Spleen (tissue), 11 donors: ENCODE results near the gene GRIN1. TPM values are rescaled to one million over a fixed set of nuclear protein-coding genes. Genes with fewer than 3 reads are reported as not detected.

Experiments
- DNase-seq: peaks from one replicate; pipeline ENCODE4 v3.0.0-alpha.2; 2020
- H3K27ac ChIP-seq, 8 donors: fragments of 200-600 bp; sonication (generic) in 7 of 8; 1 replicate in 4 of 8; 2 replicates in 4 of 8; pipeline versions ENCODE4 v1.5.0 to v1.8.0; 2016 to 2021; ENCODE audit warnings: inconsistent platforms in 4 of 8, mild to moderate bottlenecking in 4 of 8, moderate library complexity in 1 of 8
- H3K27me3 ChIP-seq, 7 donors: fragments of 200-600 bp; sonication (generic) in 6 of 7; replicated peaks in 1 of 7; 1 replicate in 4 of 7; 2 replicates in 3 of 7; pipeline versions ENCODE4 v1.5.0 to v1.8.0; 2016 to 2021; ENCODE audit warnings: inconsistent platforms in 3 of 7, mild to moderate bottlenecking in 1 of 7
- H3K36me3 ChIP-seq, 6 donors: fragments of 200-600 bp; sonication (generic) in 5 of 6; 1 replicate in 4 of 6; 2 replicates in 2 of 6; pipeline versions ENCODE4 v1.5.0 to v1.8.0; 2016 to 2021; ENCODE audit warnings: inconsistent platforms in 2 of 6
- H3K4me1 ChIP-seq, 6 donors: fragments of 200-600 bp; sonication (generic) in 5 of 6; 1 replicate in 3 of 6; 2 replicates in 3 of 6; pipeline versions ENCODE4 v1.5.0 to v1.8.0; 2016 to 2021; ENCODE audit warnings: inconsistent platforms in 3 of 6
- H3K4me3 ChIP-seq, 8 donors: fragments of 200-600 bp; sonication (generic) in 7 of 8; 1 replicate in 4 of 8; 2 replicates in 4 of 8; pipeline versions ENCODE4 v1.5.0 to v1.8.0; 2016 to 2021; ENCODE audit warnings: inconsistent platforms in 4 of 8, mild to moderate bottlenecking in 4 of 8, moderate library complexity in 2 of 8
- H3K9me3 ChIP-seq, 8 donors: fragments of 200-600 bp; sonication (generic) in 7 of 8; 1 replicate in 4 of 8; 2 replicates in 4 of 8; pipeline versions ENCODE4 v1.5.0 to v1.8.0; 2016 to 2021; ENCODE audit warnings: inconsistent platforms in 4 of 8
- POLR2A ChIP-seq, 3 donors: fragments of 450-650 bp; IDR thresholded peaks; one replicate each; pipeline ENCODE4 v1.5.1; 2017; ENCODE audit warnings: antibody characterized with exemption in 3 of 3, mild to moderate bottlenecking in 1 of 3
- POLR2AphosphoS5 ChIP-seq, 3 donors: sonication (generic); formaldehyde crosslinking; IDR thresholded peaks; one replicate each; pipeline ENCODE4 v1.5.1; 2017; ENCODE audit warnings: antibody characterized with exemption in 3 of 3
- WGBS, 5 donors: extraction: QIAGEN DNeasy Blood & Tissue Kit in 3 of 5; methylation state at CpG; one replicate each; pipeline versions ENCODE4 v1.1.5 to v1.1.7; 2013 to 2018; 5-methylcytosine and 5-hydroxymethylcytosine counted together
- intact Hi-C: fragments of 100-400 bp; cut with DNase I; formaldehyde crosslinking; loops from one replicate; pipeline ENCODE4 v1.15.0; 2023; ENCODE audit warnings: low total_unique reads
- polyA plus RNA-seq, 3 donors: library from polyadenylated mRNA; stranded (reverse); fragments of 200-250 nt; gene quantifications; one replicate each; pipeline ENCODE4 v1.2.1, GENCODE V29; 2013
- total RNA-seq, 7 donors: library from RNA; depleted of rRNA in 3 of 7; stranded (reverse); fragments of >200 nt in 3 of 7; fragmentation: NEBNext Ultra II Directional in 4 of 7; extraction: Animal tissue kit (Norgen Biotek cat#: 25700) in 4 of 7; gene quantifications; one replicate each; pipeline versions ENCODE4 v1.1.0 to v1.2.1, GENCODE V29; 2016 to 2021
- TF ChIP-seq, protein P1 (sequence below), 11 experiments: fragments of 200-600 bp in 7 of 11; fragments of 450-650 bp in 4 of 11; sonication (generic) in 4 of 11; IDR thresholded peaks in 8 of 11; conservative IDR thresholded peaks in 3 of 11; 1 replicate in 7 of 11; 2 replicates in 4 of 11; pipeline versions ENCODE4 v1.4.0 to v1.8.0; 2016 to 2021; ENCODE audit warnings: antibody characterized with exemption in 11 of 11, inconsistent platforms in 4 of 11, mild to moderate bottlenecking in 1 of 11
- donor health status: healthy with polysubstance abuse.
- donor health status: DM: no; HTN: no; CAD: no; lungs with moderate emphysema.
- donor health status: DM: no; HTN: no; CAD: no.
- donor health status: Bipolar disorder and iron deficiency.
- donor health status: healthy.
- donor health status: DM: no; HTN: no; CAD: no.
- donor health status: DM: yes; HTN: yes; CAD: no.

The GRIN1 gene
- total and polyA plus RNA-seq, 10 donors: 0.03 to 0.70 (median 0.05) TPM; not detected in 6

DNA sequence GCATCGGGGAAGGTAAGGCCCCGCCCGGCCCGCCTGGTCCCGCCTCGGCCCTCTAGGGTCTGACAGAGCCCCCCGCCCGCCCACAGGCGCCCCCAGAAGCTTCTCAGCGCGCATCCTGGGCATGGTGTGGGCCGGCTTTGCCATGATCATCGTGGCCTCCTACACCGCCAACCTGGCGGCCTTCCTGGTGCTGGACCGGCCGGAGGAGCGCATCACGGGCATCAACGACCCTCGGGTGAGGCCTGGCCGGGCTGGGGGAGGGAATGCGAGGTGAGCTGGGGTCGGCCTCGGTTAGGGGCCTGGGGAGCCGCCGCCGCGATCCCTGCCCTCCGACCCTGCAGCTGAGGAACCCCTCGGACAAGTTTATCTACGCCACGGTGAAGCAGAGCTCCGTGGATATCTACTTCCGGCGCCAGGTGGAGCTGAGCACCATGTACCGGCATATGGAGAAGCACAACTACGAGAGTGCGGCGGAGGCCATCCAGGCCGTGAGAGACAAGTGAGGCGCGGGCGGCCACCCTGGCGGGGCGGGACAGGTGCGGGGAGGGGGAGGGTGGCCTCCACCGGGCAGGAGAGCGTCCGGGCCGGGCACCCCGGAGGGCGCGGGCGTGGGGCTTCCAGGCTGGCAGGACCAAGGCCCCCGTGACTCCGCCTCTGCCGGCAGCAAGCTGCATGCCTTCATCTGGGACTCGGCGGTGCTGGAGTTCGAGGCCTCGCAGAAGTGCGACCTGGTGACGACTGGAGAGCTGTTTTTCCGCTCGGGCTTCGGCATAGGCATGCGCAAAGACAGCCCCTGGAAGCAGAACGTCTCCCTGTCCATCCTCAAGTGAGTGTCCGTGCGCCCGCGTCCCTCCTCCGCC is 23.8 kb downstream of the GRIN1 start:
- Histone ChIP-seq H3K9me3 (no peaks in the 10 kb centered on the region), H3K27ac (no peak overlapping the region), H3K4me1 (peaks cover 0 to 48% (median 29%) of the 10 kb centered on the region in 6 donors), H3K4me3 (peak overlapping the region in 5 of 8 donors; percentile 8 to 59 (median 18)), H3K27me3 (peaks cover 14 to 100% (median 100%) of the 10 kb centered on the region in 7 donors), H3K36me3 (no peaks in the 10 kb centered on the region)
- WGBS, 5 donors: 15 to 31% (median 19%) methylated on average over 17 to 74 of the region's 74 CpGs
- intact Hi-C loops: no loop called here
- DNase-seq: no peak
- TF ChIP-seq POLR2AphosphoS5 (IDR thresholded peaks at IDR 0.05) (no peak), POLR2A (IDR thresholded peaks at IDR 0.05) (no peak)
- TF ChIP-seq, protein P1, sequence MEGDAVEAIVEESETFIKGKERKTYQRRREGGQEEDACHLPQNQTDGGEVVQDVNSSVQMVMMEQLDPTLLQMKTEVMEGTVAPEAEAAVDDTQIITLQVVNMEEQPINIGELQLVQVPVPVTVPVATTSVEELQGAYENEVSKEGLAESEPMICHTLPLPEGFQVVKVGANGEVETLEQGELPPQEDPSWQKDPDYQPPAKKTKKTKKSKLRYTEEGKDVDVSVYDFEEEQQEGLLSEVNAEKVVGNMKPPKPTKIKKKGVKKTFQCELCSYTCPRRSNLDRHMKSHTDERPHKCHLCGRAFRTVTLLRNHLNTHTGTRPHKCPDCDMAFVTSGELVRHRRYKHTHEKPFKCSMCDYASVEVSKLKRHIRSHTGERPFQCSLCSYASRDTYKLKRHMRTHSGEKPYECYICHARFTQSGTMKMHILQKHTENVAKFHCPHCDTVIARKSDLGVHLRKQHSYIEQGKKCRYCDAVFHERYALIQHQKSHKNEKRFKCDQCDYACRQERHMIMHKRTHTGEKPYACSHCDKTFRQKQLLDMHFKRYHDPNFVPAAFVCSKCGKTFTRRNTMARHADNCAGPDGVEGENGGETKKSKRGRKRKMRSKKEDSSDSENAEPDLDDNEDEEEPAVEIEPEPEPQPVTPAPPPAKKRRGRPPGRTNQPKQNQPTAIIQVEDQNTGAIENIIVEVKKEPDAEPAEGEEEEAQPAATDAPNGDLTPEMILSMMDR (IDR thresholded peaks at IDR 0.05 in 8 of 11, conservative IDR thresholded peaks at IDR 0.05 in 3 of 11): no peak

DNA sequence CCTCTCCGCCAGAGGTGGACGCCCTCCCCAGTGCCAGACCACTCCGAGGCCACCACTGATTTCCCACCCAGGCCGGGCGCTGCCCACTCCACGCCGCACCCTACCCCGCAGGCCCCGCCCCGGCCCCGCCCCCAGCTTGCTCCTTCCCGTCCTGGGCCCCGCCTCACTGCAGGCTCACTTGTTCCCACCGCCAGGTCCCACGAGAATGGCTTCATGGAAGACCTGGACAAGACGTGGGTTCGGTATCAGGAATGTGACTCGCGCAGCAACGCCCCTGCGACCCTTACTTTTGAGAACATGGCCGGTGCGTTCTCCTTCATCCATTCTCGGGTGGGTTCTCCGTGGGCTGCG is 24.4 kb downstream of the GRIN1 start:
- peaks cover 5 to 53% (median 35%) of the 10 kb centered on the region in 6 donors for H3K4me1 ChIP-seq
- H3K27me3 ChIP-seq: peaks cover 18 to 100% (median 100%) of the 10 kb centered on the region in 7 donors
- H3K36me3 ChIP-seq: no peaks in the 10 kb centered on the region
- peak overlapping the region in 5 of 8 donors; percentile 8 to 59 (median 18) for H3K4me3 ChIP-seq
- no peak for DNase-seq
- 11 to 44% (median 37%) methylated on average over 7 to 26 of the region's 26 CpGs for WGBS, 5 donors
- H3K9me3 ChIP-seq: no peaks in the 10 kb centered on the region
- TF ChIP-seq, protein P1 (IDR thresholded peaks at IDR 0.05 in 8 of 11, conservative IDR thresholded peaks at IDR 0.05 in 3 of 11): no peak
- TF ChIP-seq POLR2A (IDR thresholded peaks at IDR 0.05) (no peak), POLR2AphosphoS5 (IDR thresholded peaks at IDR 0.05) (no peak)
- no peak overlapping the region for H3K27ac ChIP-seq
- intact Hi-C loops: no loop called here

GRCh38 chr9:137163805-137164204 is 24.9 kb downstream of the GRIN1 start:
- Histone ChIP-seq H3K27me3 (peaks cover 17 to 100% (median 100%) of the 10 kb centered on the region in 7 donors), H3K9me3 (no peaks in the 10 kb centered on the region), H3K4me3 (no peak overlapping the region), H3K36me3 (no peaks in the 10 kb centered on the region), H3K27ac (no peak overlapping the region), H3K4me1 (peaks cover 8 to 53% (median 38%) of the 10 kb centered on the region in 6 donors)
- no peak for DNase-seq
- 68 to 95% (median 83%) methylated on average over 9 to 22 of the region's 22 CpGs for WGBS, 5 donors
- intact Hi-C loops: no loop called here
- TF ChIP-seq, protein P1 (IDR thresholded peaks at IDR 0.05 in 8 of 11, conservative IDR thresholded peaks at IDR 0.05 in 3 of 11): no peak
- TF ChIP-seq POLR2AphosphoS5 (IDR thresholded peaks at IDR 0.05) (no peak), POLR2A (IDR thresholded peaks at IDR 0.05) (no peak)
